Ishikawa (cell line): ENCODE results near the gene HSFX4.
A peak's percentile ranks its signal among the peaks of the same experiment; 100 is the strongest.

Source experiments
- CEBPB ChIP-seq: IDR thresholded peaks from 2 replicates; pipeline ENCODE4 v1.6.1; 2012
- CREB1 ChIP-seq: IDR thresholded peaks from 2 replicates; pipeline ENCODE4 v1.6.1; 2012; ENCODE audit warnings: low read depth
- EP300 ChIP-seq: IDR thresholded peaks from 2 replicates; pipeline ENCODE4 v1.6.1; 2012; ENCODE audit warnings: borderline replicate concordance
- FOXM1 ChIP-seq: IDR thresholded peaks from 2 replicates; pipeline ENCODE4 v1.6.1; 2012; ENCODE audit warnings: low read depth, borderline replicate concordance
- NFIC ChIP-seq: IDR thresholded peaks from 2 replicates; pipeline ENCODE4 v1.6.1; 2012
- RAD21 ChIP-seq: IDR thresholded peaks from 2 replicates; pipeline ENCODE4 v1.6.1; 2012; ENCODE audit warnings: low read depth
- TAF1 ChIP-seq: IDR thresholded peaks from 2 replicates; pipeline ENCODE4 v1.6.1; 2012; ENCODE audit warnings: low read depth, mild to moderate bottlenecking
- TCF12 ChIP-seq: IDR thresholded peaks from 2 replicates; pipeline ENCODE4 v1.6.1; 2012; ENCODE audit warnings: low read depth
- YY1 ChIP-seq: IDR thresholded peaks from 2 replicates; pipeline ENCODE4 v1.6.1; 2012; ENCODE audit warnings: low read depth
- TF ChIP-seq, protein P1 (sequence below): IDR thresholded peaks from 2 replicates; pipeline ENCODE4 v1.6.1; 2012
- TF ChIP-seq, protein P2 (sequence below): IDR thresholded peaks from 2 replicates; pipeline ENCODE4 v1.6.1; 2012; ENCODE audit warnings: low read depth, mild to moderate bottlenecking
- TF ChIP-seq, protein P3 (sequence below): IDR thresholded peaks from 2 replicates; pipeline ENCODE4 v1.6.1; 2012

DNA sequence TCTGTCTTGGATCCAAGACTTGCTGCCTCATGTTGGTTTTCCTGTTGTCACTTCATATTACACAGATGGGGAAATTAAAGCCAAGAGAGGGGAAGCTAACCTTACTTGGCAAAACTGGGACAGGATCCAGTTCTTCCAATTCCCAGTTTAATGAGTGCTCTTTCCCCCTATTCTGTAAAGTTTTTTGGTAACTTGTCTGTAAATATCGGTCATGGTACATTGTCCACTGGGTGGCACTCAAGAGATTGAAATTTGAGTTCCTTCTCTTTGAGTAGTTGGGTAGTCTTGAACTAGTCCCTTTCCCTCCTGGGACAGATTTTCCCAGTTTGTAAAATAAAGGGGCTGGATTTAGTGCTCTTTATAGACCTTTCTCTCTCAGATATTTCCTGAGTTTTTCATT is 21.3 kb downstream of the HSFX4 start:
- TF ChIP-seq, protein P1, sequence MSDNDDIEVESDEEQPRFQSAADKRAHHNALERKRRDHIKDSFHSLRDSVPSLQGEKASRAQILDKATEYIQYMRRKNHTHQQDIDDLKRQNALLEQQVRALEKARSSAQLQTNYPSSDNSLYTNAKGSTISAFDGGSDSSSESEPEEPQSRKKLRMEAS, result no peak
- no peak for TF ChIP-seq TCF12
- no peak for TF ChIP-seq CREB1
- TF ChIP-seq EP300, result no peak
- no peak for TF ChIP-seq NFIC
- TF ChIP-seq, protein P2, sequence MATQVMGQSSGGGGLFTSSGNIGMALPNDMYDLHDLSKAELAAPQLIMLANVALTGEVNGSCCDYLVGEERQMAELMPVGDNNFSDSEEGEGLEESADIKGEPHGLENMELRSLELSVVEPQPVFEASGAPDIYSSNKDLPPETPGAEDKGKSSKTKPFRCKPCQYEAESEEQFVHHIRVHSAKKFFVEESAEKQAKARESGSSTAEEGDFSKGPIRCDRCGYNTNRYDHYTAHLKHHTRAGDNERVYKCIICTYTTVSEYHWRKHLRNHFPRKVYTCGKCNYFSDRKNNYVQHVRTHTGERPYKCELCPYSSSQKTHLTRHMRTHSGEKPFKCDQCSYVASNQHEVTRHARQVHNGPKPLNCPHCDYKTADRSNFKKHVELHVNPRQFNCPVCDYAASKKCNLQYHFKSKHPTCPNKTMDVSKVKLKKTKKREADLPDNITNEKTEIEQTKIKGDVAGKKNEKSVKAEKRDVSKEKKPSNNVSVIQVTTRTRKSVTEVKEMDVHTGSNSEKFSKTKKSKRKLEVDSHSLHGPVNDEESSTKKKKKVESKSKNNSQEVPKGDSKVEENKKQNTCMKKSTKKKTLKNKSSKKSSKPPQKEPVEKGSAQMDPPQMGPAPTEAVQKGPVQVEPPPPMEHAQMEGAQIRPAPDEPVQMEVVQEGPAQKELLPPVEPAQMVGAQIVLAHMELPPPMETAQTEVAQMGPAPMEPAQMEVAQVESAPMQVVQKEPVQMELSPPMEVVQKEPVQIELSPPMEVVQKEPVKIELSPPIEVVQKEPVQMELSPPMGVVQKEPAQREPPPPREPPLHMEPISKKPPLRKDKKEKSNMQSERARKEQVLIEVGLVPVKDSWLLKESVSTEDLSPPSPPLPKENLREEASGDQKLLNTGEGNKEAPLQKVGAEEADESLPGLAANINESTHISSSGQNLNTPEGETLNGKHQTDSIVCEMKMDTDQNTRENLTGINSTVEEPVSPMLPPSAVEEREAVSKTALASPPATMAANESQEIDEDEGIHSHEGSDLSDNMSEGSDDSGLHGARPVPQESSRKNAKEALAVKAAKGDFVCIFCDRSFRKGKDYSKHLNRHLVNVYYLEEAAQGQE, result no peak
- no peak for TF ChIP-seq TAF1
- peak; percentile 33; the same call in 1 of the 2 replicates for TF ChIP-seq RAD21
- TF ChIP-seq, protein P3, sequence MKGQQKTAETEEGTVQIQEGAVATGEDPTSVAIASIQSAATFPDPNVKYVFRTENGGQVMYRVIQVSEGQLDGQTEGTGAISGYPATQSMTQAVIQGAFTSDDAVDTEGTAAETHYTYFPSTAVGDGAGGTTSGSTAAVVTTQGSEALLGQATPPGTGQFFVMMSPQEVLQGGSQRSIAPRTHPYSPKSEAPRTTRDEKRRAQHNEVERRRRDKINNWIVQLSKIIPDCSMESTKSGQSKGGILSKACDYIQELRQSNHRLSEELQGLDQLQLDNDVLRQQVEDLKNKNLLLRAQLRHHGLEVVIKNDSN, result no peak
- TF ChIP-seq CEBPB, result no peak
- no peak for TF ChIP-seq FOXM1
- no peak for TF ChIP-seq YY1
